SIG-M5 treated with dmso at 0.1 percent for 504 hours (cell line): ENCODE measurements around the gene ECT2.
"Not testable (repeated sequence)": the region's sequence is repeated elsewhere in the genome, so short reads cannot be mapped to it uniquely, and the experiment has no call there.

Experiments
- DNase-seq: peaks from one replicate; lab custom pipeline; 2025; ENCODE audit not compliant: unreplicated experiment; lab: John Stamatoyannopoulos, UW

ECT2 gene

GRCh38 chr3:172750368-172751174, at the start of gene ECT2:
ECT2 (plus strand) TSS chr3:172750726; CDS start chr3:172754531, 3,805 bp downstream.
- peak; percentile 100 for DNase-seq

- no peak for DNase-seq
Observed at GRCh38 chr3:172700936-172701455, 49.5 kb upstream of the ECT2 start.

- DNase-seq, result no peak
Observed at GRCh38 chr3:172701751-172702150, 48.8 kb upstream of the ECT2 start.

GRCh38 chr3:172702256-172702655, 48.3 kb upstream of the ECT2 start:
- no peak for DNase-seq

- DNase-seq, result not testable (repeated sequence)
Observed at GRCh38 chr3:172702731-172703130, 47.8 kb upstream of the ECT2 start.

- DNase-seq, result no peak
Observed at GRCh38 chr3:172704001-172704400, 46.5 kb upstream of the ECT2 start.

- DNase-seq, result no peak
Observed at GRCh38 chr3:172705170-172705569, 45.4 kb upstream of the ECT2 start.

- DNase-seq, result no peak
Observed at GRCh38 chr3:172707030-172707429, 43.5 kb upstream of the ECT2 start.

GRCh38 chr3:172707967-172708366, 42.6 kb upstream of the ECT2 start:
- DNase-seq, result no peak

GRCh38 chr3:172708921-172709773, 41.4 kb upstream of the ECT2 start:
- no peak for DNase-seq

GRCh38 chr3:172709774-172710663, 40.5 kb upstream of the ECT2 start:
- DNase-seq, result peak; percentile 39

GRCh38 chr3:172710664-172711453, 39.7 kb upstream of the ECT2 start, which contains the start of gene NCEH1:
NCEH1 (minus strand) TSS chr3:172711067; CDS start chr3:172710984, 83 bp downstream.
- DNase-seq, result peak; percentile 100

- DNase-seq, result peak; percentile 86
Observed at GRCh38 chr3:172711454-172711795, 39.1 kb upstream of the ECT2 start.

GRCh38 chr3:172713316-172713715, 37.2 kb upstream of the ECT2 start:
- DNase-seq, result no peak

GRCh38 chr3:172716476-172716875, 34.0 kb upstream of the ECT2 start:
- peak; percentile 69 for DNase-seq

- DNase-seq, result peak; percentile 53
Observed at GRCh38 chr3:172717493-172718088, 32.9 kb upstream of the ECT2 start.

- DNase-seq, result not testable (repeated sequence)
Observed at GRCh38 chr3:172722536-172723040, 27.9 kb upstream of the ECT2 start.

- no peak for DNase-seq
Observed at GRCh38 chr3:172726380-172726779, 24.1 kb upstream of the ECT2 start.

- no peak for DNase-seq
Observed at GRCh38 chr3:172735014-172735413, 15.5 kb upstream of the ECT2 start.
